Measurements from ENCODE around the gene APOD.

- no peak for TF ChIP-seq CTCF (IDR thresholded peaks at IDR 0.05)
- TF ChIP-seq POLR2A (IDR thresholded peaks at IDR 0.05), result no peak
Measured at GRCh38 chr3:195582947-195583346, 793 bp downstream of the APOD start.
